IMR-90 (cell line): ENCODE data around the gene GOLGA8B. TPM values are rescaled to one million over a fixed set of nuclear protein-coding genes. Genes with fewer than 3 reads are reported as not detected.
"Not testable (repeated sequence)": the region's sequence is repeated elsewhere in the genome, so short reads cannot be mapped to it uniquely, and the experiment has no call there.

Experiments used
- ATAC-seq: fragments of 200-7000 bp; cut with Tn5 transposase; 2 replicates; pipeline ENCODE4 v1.9.1; 2020; ENCODE audit warnings: low read depth, mild to moderate bottlenecking, moderate library complexity
- BruUV-seq: library from RNA; stranded (reverse); fragments of 400-500 nt; replicated peaks from 2 replicates; lab custom pipeline; 2021; lab: Mats Ljungman, UMichigan
- CTCF ChIA-PET: fragments of 300-600 bp; formaldehyde crosslinking; extraction: SDS; loops from one replicate; lab custom pipeline; 2021; ENCODE audit warnings: antibody characterized with exemption; lab: Yijun Ruan, JAX
- POLR2A ChIA-PET: fragments of 300-600 bp; sonication (Branson Sonifier 250); formaldehyde crosslinking; loops from one replicate; lab custom pipeline; 2022; ENCODE audit warnings: antibody characterized with exemption; ENCODE audit not compliant: unreplicated experiment; lab: Charles Lee
- DNase-seq: peaks from one replicate; pipeline ENCODE4 v3.0.0; 2013
- H2AFZ ChIP-seq: replicated peaks from 2 replicates; pipeline ENCODE3; 2013; ENCODE audit warnings: low read length, mild to moderate bottlenecking; ENCODE audit not compliant: poor library complexity
- H2AK5ac ChIP-seq: 2 replicates; pipeline ENCODE4 v1.6.1; 2013; ENCODE audit warnings: low read depth, low read length, inconsistent platforms
- H2AK9ac ChIP-seq: replicated peaks from 2 replicates; pipeline ENCODE3; 2013; ENCODE audit warnings: mild to moderate bottlenecking, low read depth, low read length, moderate library complexity; ENCODE audit not compliant: poor library complexity
- H2BK120ac ChIP-seq: 2 replicates; pipeline ENCODE4 v1.6.1; 2013; ENCODE audit warnings: low read depth, low read length, inconsistent platforms
- H2BK15ac ChIP-seq: 3 replicates; pipeline ENCODE4 v1.6.1; 2013; ENCODE audit warnings: low read depth, low read length, inconsistent platforms
- H2BK20ac ChIP-seq: 2 replicates; pipeline ENCODE4 v1.6.1; 2013; ENCODE audit warnings: low read depth, mild to moderate bottlenecking, inconsistent platforms, low read length, moderate library complexity
- H2BK5ac ChIP-seq: 2 replicates; pipeline ENCODE4 v1.6.1; 2013; ENCODE audit warnings: mild to moderate bottlenecking, low read depth, low read length, inconsistent platforms; ENCODE audit not compliant: poor library complexity, severe bottlenecking
- H3K14ac ChIP-seq: replicated peaks from 2 replicates; pipeline ENCODE4 v1.6.1; 2013; ENCODE audit warnings: low read depth, low read length, inconsistent platforms
- H3K18ac ChIP-seq: 2 replicates; pipeline ENCODE4 v1.6.1; 2013; ENCODE audit warnings: low read depth, low read length, control low read depth
- H3K23ac ChIP-seq: 2 replicates; pipeline ENCODE4 v1.6.1; 2013; ENCODE audit warnings: low read depth, low read length, inconsistent platforms
- H3K27ac ChIP-seq: 2 replicates; pipeline ENCODE4 v1.5.1; 2013; ENCODE audit warnings: mild to moderate bottlenecking, control low read depth, low read length; ENCODE audit not compliant: insufficient read depth
- H3K27me3 ChIP-seq: 2 replicates; pipeline ENCODE4 v1.6.1; 2013; ENCODE audit warnings: low read length; ENCODE audit not compliant: control insufficient read depth, insufficient read depth
- H3K36me3 ChIP-seq: 2 replicates; pipeline ENCODE4 v1.6.1; 2013; ENCODE audit warnings: low read length, mixed read lengths; ENCODE audit not compliant: control insufficient read depth, insufficient read depth
- H3K4ac ChIP-seq: 2 replicates; pipeline ENCODE4 v1.6.1; 2013; ENCODE audit warnings: low read depth, low read length, inconsistent platforms
- H3K4me1 ChIP-seq: 2 replicates; pipeline ENCODE4 v1.6.1; 2013; ENCODE audit warnings: low read length, mixed read lengths; ENCODE audit not compliant: control insufficient read depth, insufficient read depth
- H3K4me2 ChIP-seq: 2 replicates; pipeline ENCODE4 v1.6.1; 2013; ENCODE audit warnings: low read depth, mild to moderate bottlenecking, control low read depth, low read length, moderate library complexity
- H3K4me3 ChIP-seq: 2 replicates; pipeline ENCODE4 v1.5.1; 2013; ENCODE audit warnings: low read depth, mild to moderate bottlenecking, control low read depth, low read length, moderate library complexity; ENCODE audit not compliant: insufficient read depth
- H3K56ac ChIP-seq: 2 replicates; pipeline ENCODE4 v1.6.1; 2013; ENCODE audit warnings: low read length, inconsistent platforms; ENCODE audit not compliant: insufficient read depth; ENCODE audit errors: extremely low read depth
- H3K79me1 ChIP-seq, 2 experiments: 2 replicates each; pipeline ENCODE4 v1.6.1; 2013; ENCODE audit warnings: low read length in 2 of 2, inconsistent platforms in 1 of 2, low read depth in 1 of 2
- H3K9ac ChIP-seq: 2 replicates; pipeline ENCODE4 v1.6.1; 2013; ENCODE audit warnings: low read depth, low read length, control low read depth
- H3K9me1 ChIP-seq: 2 replicates; pipeline ENCODE4 v1.6.1; 2013; ENCODE audit warnings: low read length, inconsistent platforms; ENCODE audit not compliant: insufficient read depth
- H3K9me3 ChIP-seq: 2 replicates; pipeline ENCODE4 v1.6.1; 2013; ENCODE audit warnings: low read length; ENCODE audit not compliant: control insufficient read depth, insufficient read depth
- H4K20me1 ChIP-seq: 2 replicates; pipeline ENCODE4 v1.6.1; 2013; ENCODE audit warnings: low read length, inconsistent platforms; ENCODE audit not compliant: insufficient read depth
- H4K5ac ChIP-seq: 2 replicates; pipeline ENCODE4 v1.6.1; 2013; ENCODE audit warnings: mild to moderate bottlenecking, low read depth, low read length, control low read depth
- H4K8ac ChIP-seq, 2 experiments: 2 replicates each; pipeline ENCODE4 v1.6.1; 2013; ENCODE audit warnings: low read depth in 2 of 2, low read length in 2 of 2, control low read depth in 1 of 2, inconsistent platforms in 1 of 2
- H4K91ac ChIP-seq: 2 replicates; pipeline ENCODE4 v1.6.1; 2013; ENCODE audit warnings: low read depth, low read length, inconsistent platforms; ENCODE audit not compliant: insufficient read depth
- WGBS, 2 experiments: methylation state at CpG; one replicate each; pipeline versions ENCODE4 v1.1.5 to v1.1.7; 2013; ENCODE audit warnings: missing lambda C conversion rate in 2 of 2; ENCODE audit not compliant: insufficient read length in 1 of 2; ENCODE audit errors: extremely low coverage in 2 of 2; 5-methylcytosine and 5-hydroxymethylcytosine counted together
- dilution Hi-C: fragments of 300-500 bp; cut with HindIII; formaldehyde crosslinking; loops from one replicate; pipeline ENCODE4 v1.14.3; 2018; ENCODE audit warnings: low sequenced_read_pairs; ENCODE audit not compliant: unreplicated experiment
- in situ Hi-C: fragments of 300-500 bp; cut with MboI; formaldehyde crosslinking; loops from 3 replicates; pipeline ENCODE4 v1.14.3; 2019; ENCODE audit warnings: low sequenced_read_pairs, inconsistent platforms, mixed read lengths
- intact Hi-C: fragments of 100-400 bp; cut with micrococcal nuclease; formaldehyde crosslinking; loops from 2 replicates; pipeline ENCODE4 v1.10.0; 2022
- polyA plus RNA-seq, 3 experiments: library from polyadenylated mRNA; depleted of rRNA; stranded (reverse); fragments of >200 nt; gene quantifications; 2 replicates each; pipeline ENCODE4 v1.2.3, GENCODE V29; 2012; ENCODE audit warnings: low replicate concordance in 1 of 3
- total RNA-seq: library from RNA; depleted of rRNA; stranded (reverse); fragments of >200 nt; gene quantifications from 2 replicates; pipeline ENCODE4 v1.2.3, GENCODE V29; 2012

GOLGA8B gene
- total and polyA plus RNA-seq, 2 of the 4 experiments (the other 2 are of a cell fraction): 7.7 to 31.6 TPM

- dilution Hi-C loops, H2BK120ac ChIP-seq, H4K91ac ChIP-seq, H2AK9ac ChIP-seq, ATAC-seq, intact Hi-C loops, H3K4me2 ChIP-seq, H3K36me3 ChIP-seq, H3K56ac ChIP-seq, H2BK5ac ChIP-seq, POLR2A ChIA-PET, H3K18ac ChIP-seq, H3K14ac ChIP-seq, H3K23ac ChIP-seq, H2BK15ac ChIP-seq, H3K9ac ChIP-seq, H3K79me1 ChIP-seq, CTCF ChIA-PET, DNase-seq, H2BK20ac ChIP-seq, H3K27me3 ChIP-seq, BruUV-seq, H4K5ac ChIP-seq, H2AFZ ChIP-seq, H3K4me1 ChIP-seq, H3K9me3 ChIP-seq, H3K27ac ChIP-seq, H4K8ac ChIP-seq, H2AK5ac ChIP-seq, H3K4me3 ChIP-seq, H3K9me1 ChIP-seq, H3K4ac ChIP-seq, in situ Hi-C loops, H4K20me1 ChIP-seq: not testable (repeated sequence)
- WGBS, 2 experiments: no CpG with 5 or more reads among the region's 3 CpGs
Measured at GRCh38 chr15:34550129-34550528, 33.3 kb downstream of the GOLGA8B start.

GRCh38 chr15:34549381-34549809, 34.1 kb downstream of the GOLGA8B start:
- dilution Hi-C loops, H2BK15ac ChIP-seq, H2AFZ ChIP-seq, H4K8ac ChIP-seq, H3K14ac ChIP-seq, H3K4ac ChIP-seq, H3K4me1 ChIP-seq, ATAC-seq, intact Hi-C loops, H3K4me3 ChIP-seq, H3K18ac ChIP-seq, H3K9me3 ChIP-seq, H3K56ac ChIP-seq, H3K23ac ChIP-seq, H3K9me1 ChIP-seq, H4K20me1 ChIP-seq, H4K5ac ChIP-seq, in situ Hi-C loops, H2AK5ac ChIP-seq, H2BK20ac ChIP-seq, POLR2A ChIA-PET, H2AK9ac ChIP-seq, H3K36me3 ChIP-seq, H2BK120ac ChIP-seq, DNase-seq, CTCF ChIA-PET, H3K9ac ChIP-seq, H3K27me3 ChIP-seq, H2BK5ac ChIP-seq, H3K27ac ChIP-seq, H3K79me1 ChIP-seq, H3K4me2 ChIP-seq, BruUV-seq, H4K91ac ChIP-seq: not testable (repeated sequence)
- no CpG with 5 or more reads among the region's 4 CpGs for WGBS, 2 experiments
